ENCODE results near the gene CAMTA1. TPM values are rescaled to one million over a fixed set of nuclear protein-coding genes. Genes with fewer than 3 reads are reported as not detected.

The CAMTA1 gene
- polyA plus RNA-seq, 1 of the 3 experiments (the other 2 are of a cell fraction): 63.1 TPM

DNA sequence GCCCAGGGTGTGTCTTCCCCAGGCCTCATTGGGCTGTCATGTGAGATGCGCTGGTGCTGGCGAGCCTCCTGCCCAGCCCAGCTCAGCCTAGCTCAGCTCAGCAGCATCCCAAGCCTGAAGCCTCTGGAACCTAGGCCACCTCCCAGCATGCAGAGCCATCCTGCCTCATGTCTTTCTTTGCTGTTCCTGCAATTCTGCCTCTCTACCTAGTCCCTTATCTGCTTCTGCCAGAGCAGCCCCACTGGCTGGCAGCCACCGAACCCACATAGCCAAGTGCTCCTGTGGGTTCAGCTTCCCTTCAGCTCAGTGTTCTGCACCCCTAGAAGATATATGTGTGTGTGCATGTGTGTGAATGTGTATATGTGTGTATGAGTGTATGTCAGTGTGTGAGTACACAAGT, 694.3 kb downstream of the CAMTA1 start (continued):
- TF ChIP-seq, protein P1, sequence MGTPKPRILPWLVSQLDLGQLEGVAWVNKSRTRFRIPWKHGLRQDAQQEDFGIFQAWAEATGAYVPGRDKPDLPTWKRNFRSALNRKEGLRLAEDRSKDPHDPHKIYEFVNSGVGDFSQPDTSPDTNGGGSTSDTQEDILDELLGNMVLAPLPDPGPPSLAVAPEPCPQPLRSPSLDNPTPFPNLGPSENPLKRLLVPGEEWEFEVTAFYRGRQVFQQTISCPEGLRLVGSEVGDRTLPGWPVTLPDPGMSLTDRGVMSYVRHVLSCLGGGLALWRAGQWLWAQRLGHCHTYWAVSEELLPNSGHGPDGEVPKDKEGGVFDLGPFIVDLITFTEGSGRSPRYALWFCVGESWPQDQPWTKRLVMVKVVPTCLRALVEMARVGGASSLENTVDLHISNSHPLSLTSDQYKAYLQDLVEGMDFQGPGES (IDR thresholded peaks at IDR 0.05; ENCODE audit: low read depth, low read length): no peak
- no peak for TF ChIP-seq GATA2 (CRISPR knock-in tag; IDR thresholded peaks at IDR 0.05)
- TF ChIP-seq RCOR1 (IDR thresholded peaks at IDR 0.05; ENCODE audit: low read length): no peak
- TF ChIP-seq, protein P2, sequence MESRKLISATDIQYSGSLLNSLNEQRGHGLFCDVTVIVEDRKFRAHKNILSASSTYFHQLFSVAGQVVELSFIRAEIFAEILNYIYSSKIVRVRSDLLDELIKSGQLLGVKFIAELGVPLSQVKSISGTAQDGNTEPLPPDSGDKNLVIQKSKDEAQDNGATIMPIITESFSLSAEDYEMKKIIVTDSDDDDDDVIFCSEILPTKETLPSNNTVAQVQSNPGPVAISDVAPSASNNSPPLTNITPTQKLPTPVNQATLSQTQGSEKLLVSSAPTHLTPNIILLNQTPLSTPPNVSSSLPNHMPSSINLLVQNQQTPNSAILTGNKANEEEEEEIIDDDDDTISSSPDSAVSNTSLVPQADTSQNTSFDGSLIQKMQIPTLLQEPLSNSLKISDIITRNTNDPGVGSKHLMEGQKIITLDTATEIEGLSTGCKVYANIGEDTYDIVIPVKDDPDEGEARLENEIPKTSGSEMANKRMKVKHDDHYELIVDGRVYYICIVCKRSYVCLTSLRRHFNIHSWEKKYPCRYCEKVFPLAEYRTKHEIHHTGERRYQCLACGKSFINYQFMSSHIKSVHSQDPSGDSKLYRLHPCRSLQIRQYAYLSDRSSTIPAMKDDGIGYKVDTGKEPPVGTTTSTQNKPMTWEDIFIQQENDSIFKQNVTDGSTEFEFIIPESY (IDR thresholded peaks at IDR 0.05; ENCODE audit: borderline replicate concordance, low read depth): no peak
- TF ChIP-seq TCF12 (IDR thresholded peaks at IDR 0.05): no peak
- TF ChIP-seq SIN3A (IDR thresholded peaks at IDR 0.05; ENCODE audit: borderline replicate concordance, low read depth, low read length): no peak
- TF ChIP-seq NFIC (IDR thresholded peaks at IDR 0.05; ENCODE audit: borderline replicate concordance): no peak
- TF ChIP-seq MEF2A (IDR thresholded peaks at IDR 0.05; ENCODE audit: borderline replicate concordance, low read depth): no peak
- TF ChIP-seq RXRA (IDR thresholded peaks at IDR 0.05; ENCODE audit: borderline replicate concordance, low read depth): no peak
- TF ChIP-seq YY1 (IDR thresholded peaks at IDR 0.05; ENCODE audit: low read depth): no peak

DNA sequence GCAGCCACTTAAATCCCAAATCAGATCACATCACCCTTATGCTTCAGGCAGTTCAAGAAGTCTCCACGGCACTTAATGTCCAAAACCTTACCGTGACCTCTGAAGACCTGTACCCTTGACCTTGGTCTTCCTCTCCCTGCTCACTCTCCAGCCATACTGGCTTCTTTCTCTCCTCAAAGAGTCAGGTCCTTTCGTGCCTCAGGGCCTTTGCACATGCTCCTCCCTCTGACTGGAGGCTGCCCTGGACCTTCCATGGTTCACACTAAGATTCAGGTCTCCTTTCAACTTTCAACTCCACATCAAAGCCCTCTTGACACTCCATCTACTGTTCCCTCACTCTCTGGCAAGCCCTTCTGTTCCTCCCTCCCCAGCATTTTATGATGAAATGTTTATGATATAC, 695.9 kb downstream of the CAMTA1 start:
- H3K79me2 ChIP-seq (ENCODE audit: insufficient read depth): no peaks in the 10 kb centered on the region
- no peaks in the 10 kb centered on the region for H3F3A ChIP-seq (replicated peaks; ENCODE audit: insufficient read depth)
- H4K20me1 ChIP-seq (ENCODE audit: insufficient read depth): no peaks in the 10 kb centered on the region
- no peaks in the 10 kb centered on the region for H3K9me3 ChIP-seq
- no peak overlapping the region for H3K4me3 ChIP-seq (ENCODE audit: low read depth in 2 of 2, low read length in 1 of 2)
- ChIA-PET CTCF (no interaction called here), POLR2A (no interaction called here)
- no peaks in the 10 kb centered on the region for H3K27me3 ChIP-seq (ENCODE audit: insufficient read depth)
- no peak overlapping the region for H3K27ac ChIP-seq (ENCODE audit: low read depth in 2 of 2, low read length in 1 of 2)
- no peak overlapping the region for H3K9ac ChIP-seq
- H3K4me1 ChIP-seq (ENCODE audit: control insufficient read depth in 1 of 2, insufficient read depth in 2 of 2, low read depth in 1 of 2, low read length in 1 of 2): peaks cover 0 to 67% of the 10 kb centered on the region in 2 experiments; a peak in 3 of 4 replicates
- no peaks in the 10 kb centered on the region for H3K36me3 ChIP-seq (replicated peaks in 1 of 2; ENCODE audit: control insufficient read depth in 1 of 2, insufficient read depth in 2 of 2, low read length in 1 of 2)
- no peak overlapping the region for H2AFZ ChIP-seq (ENCODE audit: low read depth)
- 56% methylated on average over 3 of the region's 3 CpGs for WGBS (ENCODE audit: low lambda C conversion rate)
- no peak for DNase-seq
- no peak overlapping the region for H3K4me2 ChIP-seq
- TF ChIP-seq TCF12 (IDR thresholded peaks at IDR 0.05) (no peak), MXI1 (IDR thresholded peaks at IDR 0.05; ENCODE audit: low read depth, low read length) (no peak), JUND (IDR thresholded peaks at IDR 0.05) (no peak), FOXJ3 (CRISPR knock-in tag; IDR thresholded peaks at IDR 0.05) (no peak), RCOR1 (IDR thresholded peaks at IDR 0.05; ENCODE audit: low read length) (no peak), TEAD4 (IDR thresholded peaks at IDR 0.05; ENCODE audit: borderline replicate concordance, insufficient read depth) (no peak), GABPA (IDR thresholded peaks at IDR 0.05; ENCODE audit: low read depth) (no peak), FOXM1 (IDR thresholded peaks at IDR 0.05; ENCODE audit: low read depth) (no peak)
- TF ChIP-seq, protein P1 (IDR thresholded peaks at IDR 0.05; ENCODE audit: low read depth, low read length): no peak
- TF ChIP-seq, protein P3, sequence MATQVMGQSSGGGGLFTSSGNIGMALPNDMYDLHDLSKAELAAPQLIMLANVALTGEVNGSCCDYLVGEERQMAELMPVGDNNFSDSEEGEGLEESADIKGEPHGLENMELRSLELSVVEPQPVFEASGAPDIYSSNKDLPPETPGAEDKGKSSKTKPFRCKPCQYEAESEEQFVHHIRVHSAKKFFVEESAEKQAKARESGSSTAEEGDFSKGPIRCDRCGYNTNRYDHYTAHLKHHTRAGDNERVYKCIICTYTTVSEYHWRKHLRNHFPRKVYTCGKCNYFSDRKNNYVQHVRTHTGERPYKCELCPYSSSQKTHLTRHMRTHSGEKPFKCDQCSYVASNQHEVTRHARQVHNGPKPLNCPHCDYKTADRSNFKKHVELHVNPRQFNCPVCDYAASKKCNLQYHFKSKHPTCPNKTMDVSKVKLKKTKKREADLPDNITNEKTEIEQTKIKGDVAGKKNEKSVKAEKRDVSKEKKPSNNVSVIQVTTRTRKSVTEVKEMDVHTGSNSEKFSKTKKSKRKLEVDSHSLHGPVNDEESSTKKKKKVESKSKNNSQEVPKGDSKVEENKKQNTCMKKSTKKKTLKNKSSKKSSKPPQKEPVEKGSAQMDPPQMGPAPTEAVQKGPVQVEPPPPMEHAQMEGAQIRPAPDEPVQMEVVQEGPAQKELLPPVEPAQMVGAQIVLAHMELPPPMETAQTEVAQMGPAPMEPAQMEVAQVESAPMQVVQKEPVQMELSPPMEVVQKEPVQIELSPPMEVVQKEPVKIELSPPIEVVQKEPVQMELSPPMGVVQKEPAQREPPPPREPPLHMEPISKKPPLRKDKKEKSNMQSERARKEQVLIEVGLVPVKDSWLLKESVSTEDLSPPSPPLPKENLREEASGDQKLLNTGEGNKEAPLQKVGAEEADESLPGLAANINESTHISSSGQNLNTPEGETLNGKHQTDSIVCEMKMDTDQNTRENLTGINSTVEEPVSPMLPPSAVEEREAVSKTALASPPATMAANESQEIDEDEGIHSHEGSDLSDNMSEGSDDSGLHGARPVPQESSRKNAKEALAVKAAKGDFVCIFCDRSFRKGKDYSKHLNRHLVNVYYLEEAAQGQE (IDR thresholded peaks at IDR 0.05; ENCODE audit: low read depth, low read length): no peak
- TF ChIP-seq, protein P4, sequence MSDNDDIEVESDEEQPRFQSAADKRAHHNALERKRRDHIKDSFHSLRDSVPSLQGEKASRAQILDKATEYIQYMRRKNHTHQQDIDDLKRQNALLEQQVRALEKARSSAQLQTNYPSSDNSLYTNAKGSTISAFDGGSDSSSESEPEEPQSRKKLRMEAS (IDR thresholded peaks at IDR 0.05; ENCODE audit: low read depth): no peak
- no peaks in the 10 kb centered on the region for H3K9me2 ChIP-seq
